Skeletal muscle satellite cell (primary cell): ENCODE results near the gene TECR.
A peak's percentile ranks its signal among the peaks of the same experiment; 100 is the strongest.

Experiments used
- H3K27me3 ChIP-seq: 2 replicates; pipeline ENCODE4 v1.7.0; 2013; ENCODE audit warnings: low read length; ENCODE audit not compliant: control insufficient read depth, insufficient read depth
- H3K36me3 ChIP-seq: 2 replicates; pipeline ENCODE4 v1.7.0; 2013; ENCODE audit warnings: mild to moderate bottlenecking, control low read depth, low read length; ENCODE audit not compliant: insufficient read depth
- H3K4me1 ChIP-seq: 2 replicates; pipeline ENCODE4 v1.7.0; 2013; ENCODE audit warnings: low read length; ENCODE audit not compliant: control insufficient read depth, insufficient read depth
- H3K4me2 ChIP-seq: 2 replicates; pipeline ENCODE4 v1.7.0; 2013; ENCODE audit warnings: mild to moderate bottlenecking, low read length
- H3K4me3 ChIP-seq: 2 replicates; pipeline ENCODE4 v1.7.0; 2013; ENCODE audit warnings: low read length
- H3K9ac ChIP-seq: 2 replicates; pipeline ENCODE4 v1.7.0; 2013; ENCODE audit warnings: mild to moderate bottlenecking, low read depth, low read length, moderate library complexity
- H3K9me3 ChIP-seq: replicated peaks from 2 replicates; pipeline ENCODE4 v1.7.0; 2013; ENCODE audit warnings: mild to moderate bottlenecking, control low read depth, low read length

Gene TECR

DNA sequence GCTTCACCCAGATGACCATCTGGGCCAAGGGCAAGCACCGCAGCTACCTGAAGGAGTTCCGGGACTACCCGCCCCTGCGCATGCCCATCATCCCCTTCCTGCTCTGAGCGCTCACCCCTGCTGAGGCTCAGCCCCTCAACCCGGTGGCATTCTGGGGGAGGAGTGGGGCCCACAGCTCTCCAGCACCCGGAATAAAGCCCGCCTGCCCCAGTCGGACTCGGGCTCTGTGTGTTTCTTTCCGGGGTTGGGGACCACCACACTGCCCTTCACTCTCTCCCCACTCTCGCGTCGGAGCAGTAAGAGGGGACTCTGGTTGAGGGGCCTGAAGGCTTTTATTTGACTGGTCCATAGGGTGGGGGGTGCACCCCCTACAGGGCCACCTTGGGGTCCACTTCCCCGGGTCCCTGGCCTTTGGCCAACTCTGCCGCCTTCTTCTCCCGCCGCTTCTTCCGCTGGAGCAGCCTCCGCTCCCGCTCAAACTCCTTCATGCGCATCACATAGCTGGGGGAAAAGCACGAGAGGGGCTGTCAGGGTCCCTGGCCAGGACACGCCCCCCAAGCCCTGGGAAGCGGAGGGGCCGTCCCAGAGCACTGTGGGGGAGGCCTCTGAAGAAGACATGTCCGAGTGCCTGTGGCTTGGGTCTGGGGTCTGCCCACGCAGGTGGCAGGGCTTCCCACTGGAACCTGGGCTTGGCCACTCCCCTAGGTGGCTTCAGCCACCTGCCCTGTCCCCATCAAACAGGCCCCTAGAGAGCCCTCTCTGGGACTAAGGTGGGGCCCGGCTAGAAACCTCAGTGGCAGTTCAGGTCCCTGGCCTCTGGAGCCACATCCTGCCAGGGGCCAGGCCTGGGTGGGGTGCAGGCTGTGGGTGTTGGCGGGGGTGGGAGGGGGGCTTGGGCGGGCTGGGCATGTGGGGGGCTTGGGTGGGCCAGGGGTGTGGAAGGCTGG lies 36.6 kb downstream of the TECR start:
- Histone ChIP-seq H3K9me3 (no peaks in the 10 kb centered on the region), H3K9ac (no peak overlapping the region), H3K27me3 (no peaks in the 10 kb centered on the region), H3K36me3 (peaks cover 12% of the 10 kb centered on the region), H3K4me1 (peaks cover 37% of the 10 kb centered on the region), H3K4me2 (no peak overlapping the region), H3K4me3 (no peak overlapping the region)

- Histone ChIP-seq H3K9ac (no peak overlapping the region), H3K4me3 (no peak overlapping the region), H3K36me3 (peaks cover 12% of the 10 kb centered on the region), H3K9me3 (no peaks in the 10 kb centered on the region), H3K4me1 (peaks cover 32% of the 10 kb centered on the region), H3K27me3 (no peaks in the 10 kb centered on the region), H3K4me2 (no peak overlapping the region)
Observed at GRCh38 chr19:14566712-14567077, 37.3 kb downstream of the TECR start.

- H3K4me2 ChIP-seq: no peak overlapping the region
- H3K9me3 ChIP-seq: no peaks in the 10 kb centered on the region
- H3K36me3 ChIP-seq: peaks cover 12% of the 10 kb centered on the region
- H3K4me1 ChIP-seq: peaks cover 28% of the 10 kb centered on the region
- no peaks in the 10 kb centered on the region for H3K27me3 ChIP-seq
- H3K9ac ChIP-seq: no peak overlapping the region
- no peak overlapping the region for H3K4me3 ChIP-seq
Observed at GRCh38 chr19:14567079-14567478, 37.7 kb downstream of the TECR start.

DNA sequence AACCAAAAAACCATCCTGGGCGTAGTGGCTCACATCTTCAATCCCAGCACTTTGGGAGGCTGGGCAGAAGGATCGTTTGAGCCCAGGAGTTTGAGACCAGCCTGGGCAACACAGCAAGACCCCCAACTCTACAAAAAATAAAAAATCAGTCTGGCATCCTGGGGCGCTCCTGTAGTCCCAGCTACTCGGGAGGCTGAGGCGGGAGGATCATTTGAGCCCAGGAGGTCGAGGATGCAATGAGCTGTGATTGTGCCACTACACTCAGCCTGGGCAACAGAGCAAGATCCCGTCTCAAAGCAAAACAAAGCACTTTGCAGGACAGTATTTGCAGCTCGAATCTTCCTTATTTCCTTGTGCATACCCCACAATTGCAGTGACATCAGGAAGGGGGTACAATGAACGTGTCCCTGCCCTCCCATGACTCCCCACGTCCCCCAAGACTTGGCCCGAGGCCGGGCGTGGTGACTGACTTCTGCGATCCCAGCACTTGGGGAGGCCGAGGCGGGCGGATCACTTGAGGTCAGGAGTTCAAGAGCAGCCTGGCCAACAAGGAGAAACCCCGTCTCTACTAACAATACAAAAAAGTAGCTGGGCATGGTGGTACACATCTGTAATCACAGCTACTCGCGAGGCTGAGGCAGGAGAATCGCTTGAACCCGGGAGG lies 41.6 kb downstream of the TECR start:
- Histone ChIP-seq H3K36me3 (peaks cover under 1% of the 10 kb centered on the region), H3K9me3 (no peaks in the 10 kb centered on the region), H3K9ac (peak overlapping the region; percentile 89), H3K4me2 (peak overlapping the region; percentile 90), H3K27me3 (no peaks in the 10 kb centered on the region), H3K4me1 (peaks cover 12% of the 10 kb centered on the region), H3K4me3 (peak overlapping the region; percentile 99)

GRCh38 chr19:14571695-14572490 lies 42.5 kb downstream of the TECR start, which contains the start of gene NDUFB7:
Gene NDUFB7, minus strand, starts transcription at chr19:14572066. Its CDS starts 66 bp downstream, at chr19:14572000.
- peaks cover 12% of the 10 kb centered on the region for H3K4me1 ChIP-seq
- no peaks in the 10 kb centered on the region for H3K27me3 ChIP-seq
- no peaks in the 10 kb centered on the region for H3K9me3 ChIP-seq
- peak within 1 kb of the TSS; percentile 90 for H3K4me2 ChIP-seq
- no peaks in the 10 kb centered on the region for H3K36me3 ChIP-seq
- peak within 1 kb of the TSS; percentile 99 for H3K4me3 ChIP-seq
- peak within 1 kb of the TSS; percentile 89 for H3K9ac ChIP-seq

DNA sequence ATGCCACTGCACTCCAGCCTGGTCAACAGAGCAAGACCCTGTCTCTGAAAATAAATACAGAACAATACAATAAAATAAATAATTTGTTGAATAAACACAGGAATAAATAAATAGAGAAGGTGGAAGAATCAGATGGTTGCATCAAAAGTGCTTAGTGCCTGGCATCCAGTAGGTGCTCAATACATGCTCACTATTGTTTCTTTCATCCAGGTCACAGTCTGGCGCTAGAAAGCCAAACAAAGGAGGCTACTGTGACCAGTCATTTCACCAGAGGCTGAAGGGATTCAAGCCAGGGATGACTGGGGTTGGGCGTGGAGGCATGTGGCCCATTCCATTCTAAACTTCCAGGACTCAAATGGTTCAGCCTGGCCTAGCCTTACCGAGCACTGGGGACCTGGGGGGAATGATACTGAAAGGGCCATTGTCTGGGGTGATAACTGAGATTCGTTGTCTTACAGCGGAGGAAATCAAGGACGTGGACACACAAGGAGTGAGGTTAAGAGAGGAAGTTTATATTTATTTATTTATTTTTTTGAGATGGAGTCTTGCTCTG lies 46.1 kb downstream of the TECR start:
- H3K4me2 ChIP-seq: no peak overlapping the region

DNA sequence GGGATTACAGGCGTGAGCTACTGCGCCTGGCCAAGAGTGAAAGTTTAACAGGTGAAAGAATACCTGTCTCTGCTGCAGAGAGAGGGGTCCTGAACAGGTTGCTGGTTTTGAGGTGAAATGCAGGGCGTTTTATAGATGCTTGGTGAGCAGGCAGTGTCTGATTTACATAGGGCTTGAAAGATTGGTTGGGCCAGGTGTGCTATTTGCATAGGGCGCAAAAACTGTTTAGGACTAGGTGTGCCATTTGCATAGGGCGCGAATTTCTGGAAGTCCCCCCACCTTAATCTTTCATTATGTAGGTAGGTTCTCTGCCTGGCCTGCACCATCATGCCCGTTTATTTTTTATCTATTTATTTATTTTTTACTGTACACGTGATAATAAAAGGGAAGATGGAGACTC lies 47.0 kb downstream of the TECR start:
- peaks cover 6% of the 10 kb centered on the region for H3K4me1 ChIP-seq
- H3K4me3 ChIP-seq: no peak overlapping the region
- H3K9ac ChIP-seq: no peak overlapping the region
- H3K36me3 ChIP-seq: no peaks in the 10 kb centered on the region
- H3K9me3 ChIP-seq: no peaks in the 10 kb centered on the region
- no peaks in the 10 kb centered on the region for H3K27me3 ChIP-seq
- H3K4me2 ChIP-seq: no peak overlapping the region

More for the DNA sequence above, 46.1 kb downstream of the TECR start:
- no peaks in the 10 kb centered on the region for H3K9me3 ChIP-seq
- no peaks in the 10 kb centered on the region for H3K36me3 ChIP-seq
- H3K9ac ChIP-seq: no peak overlapping the region
- peaks cover 12% of the 10 kb centered on the region for H3K4me1 ChIP-seq
- H3K27me3 ChIP-seq: no peaks in the 10 kb centered on the region
- H3K4me3 ChIP-seq: no peak overlapping the region

DNA sequence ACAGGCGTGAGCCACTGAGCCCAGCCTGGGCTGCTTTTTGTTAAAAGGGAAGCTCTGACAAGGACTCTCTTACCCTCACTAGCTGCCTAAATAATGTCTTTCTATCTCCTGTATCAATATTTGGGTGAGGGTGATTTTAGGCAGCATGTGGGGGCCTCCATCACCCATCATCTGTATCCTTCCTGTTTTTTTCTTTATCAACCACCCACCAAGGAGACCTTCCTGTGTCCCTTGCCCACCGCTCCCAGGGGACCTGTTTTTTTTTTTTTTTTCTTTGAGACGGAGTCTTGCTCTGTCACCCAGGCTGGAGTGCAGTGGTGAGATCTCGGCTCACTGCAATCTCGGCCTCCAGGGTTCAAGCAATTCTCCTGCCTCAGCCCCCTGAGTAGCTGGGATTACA lies 47.9 kb downstream of the TECR start:
- Histone ChIP-seq H3K9ac (no peak overlapping the region), H3K9me3 (no peaks in the 10 kb centered on the region), H3K36me3 (no peaks in the 10 kb centered on the region), H3K27me3 (no peaks in the 10 kb centered on the region), H3K4me2 (no peak overlapping the region), H3K4me3 (no peak overlapping the region), H3K4me1 (peaks cover 6% of the 10 kb centered on the region)

GRCh38 chr19:14577885-14578427 lies 48.6 kb downstream of the TECR start:
- no peak overlapping the region for H3K4me3 ChIP-seq
- no peak overlapping the region for H3K4me2 ChIP-seq
- H3K9ac ChIP-seq: no peak overlapping the region
- H3K27me3 ChIP-seq: no peaks in the 10 kb centered on the region
- no peaks in the 10 kb centered on the region for H3K36me3 ChIP-seq
- H3K4me1 ChIP-seq: peaks cover 6% of the 10 kb centered on the region
- no peaks in the 10 kb centered on the region for H3K9me3 ChIP-seq

DNA sequence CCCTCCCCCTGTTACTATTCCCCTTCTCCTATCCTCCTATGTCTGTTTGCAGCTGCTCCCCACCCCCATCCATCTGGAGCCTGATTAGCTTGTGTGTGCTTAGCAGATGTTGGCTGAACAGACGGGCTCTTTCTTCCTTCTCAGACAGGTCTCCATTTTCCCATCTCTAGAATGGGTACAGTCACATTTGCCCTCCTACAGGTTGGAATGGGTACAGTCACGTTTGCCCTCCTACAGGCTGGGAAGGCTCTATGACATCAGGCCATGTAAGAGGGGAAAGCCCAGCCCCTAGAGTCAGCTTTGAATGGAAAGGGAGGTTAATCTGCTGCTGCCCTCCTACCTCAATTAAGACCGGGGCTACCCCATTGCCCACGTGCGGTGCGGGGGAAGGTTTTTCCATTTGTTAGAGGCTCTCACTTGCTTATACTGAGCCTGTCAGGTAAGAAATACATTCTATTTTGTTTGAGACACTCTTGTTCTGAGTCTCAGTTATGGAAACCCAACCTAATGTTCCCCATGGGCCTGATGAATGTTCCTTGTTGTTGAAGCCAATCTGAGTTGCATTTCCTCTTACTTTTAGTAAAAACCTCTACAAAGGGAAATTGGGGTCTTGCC lies 51.3 kb downstream of the TECR start:
- Histone ChIP-seq H3K9ac (no peak overlapping the region), H3K4me1 (no peaks in the 10 kb centered on the region), H3K27me3 (no peaks in the 10 kb centered on the region), H3K4me3 (no peak overlapping the region), H3K36me3 (no peaks in the 10 kb centered on the region), H3K4me2 (no peak overlapping the region), H3K9me3 (no peaks in the 10 kb centered on the region)
